Suppressor macrophage treated with lipopolysaccharide for 1 hour (primary cell): ENCODE results near the gene TPH2.

Source experiments
- DNase-seq, 3 donors: peaks; one replicate each; pipeline ENCODE4 v3.0.0-alpha.2; 2020 to 2022

The TPH2 gene

DNA sequence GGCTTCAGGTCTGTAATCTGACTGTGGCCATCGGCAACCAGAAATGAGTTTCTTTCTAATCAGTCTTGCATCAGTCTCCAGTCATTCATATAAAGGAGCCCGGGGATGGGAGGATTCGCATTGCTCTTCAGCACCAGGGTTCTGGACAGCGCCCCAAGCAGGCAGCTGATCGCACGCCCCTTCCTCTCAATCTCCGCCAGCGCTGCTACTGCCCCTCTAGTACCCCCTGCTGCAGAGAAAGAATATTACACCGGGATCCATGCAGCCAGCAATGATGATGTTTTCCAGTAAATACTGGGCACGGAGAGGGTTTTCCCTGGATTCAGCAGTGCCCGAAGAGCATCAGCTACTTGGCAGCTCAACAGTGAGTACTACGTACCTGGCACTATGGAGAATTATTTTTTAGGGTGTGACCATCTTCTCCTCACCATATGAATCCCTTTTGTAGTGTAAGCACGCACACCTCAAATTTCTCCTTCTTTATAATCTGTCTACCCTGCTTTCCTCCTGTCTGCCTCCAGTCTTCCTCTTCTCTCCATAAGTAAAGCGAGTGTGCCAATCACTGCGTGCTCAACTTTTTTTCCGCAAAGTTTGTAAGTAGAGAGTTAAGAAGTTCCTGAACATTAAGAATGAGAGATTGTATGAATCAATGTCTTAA lies at the start of gene TPH2:
TSS of gene TPH2 (plus strand) at position 118 of the 658 bp plus-strand sequence. CDS start at position 260, 142 bp downstream.
- DNase-seq, result peak; percentile 39 to 62 (median 50)

DNA sequence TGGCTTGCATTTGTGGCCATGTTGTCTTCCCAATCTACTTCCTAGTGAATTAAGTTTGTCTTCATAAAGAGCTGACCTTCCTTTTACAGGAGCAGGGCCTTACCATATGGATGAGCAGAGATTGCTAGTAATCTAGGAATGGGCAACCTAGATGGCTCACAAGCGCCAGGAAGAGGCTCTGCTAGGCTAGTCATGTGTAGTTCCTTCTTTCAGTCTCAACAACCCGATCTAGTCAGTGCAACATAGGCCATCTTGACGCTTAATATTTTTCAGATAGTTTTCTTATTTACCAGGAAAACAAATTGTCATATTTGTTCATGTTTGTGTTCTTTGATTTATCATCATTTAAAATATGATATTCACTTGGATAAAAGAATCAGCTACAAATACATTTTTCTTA lies 48.2 kb upstream of the TPH2 start:
- no peak for DNase-seq

DNA sequence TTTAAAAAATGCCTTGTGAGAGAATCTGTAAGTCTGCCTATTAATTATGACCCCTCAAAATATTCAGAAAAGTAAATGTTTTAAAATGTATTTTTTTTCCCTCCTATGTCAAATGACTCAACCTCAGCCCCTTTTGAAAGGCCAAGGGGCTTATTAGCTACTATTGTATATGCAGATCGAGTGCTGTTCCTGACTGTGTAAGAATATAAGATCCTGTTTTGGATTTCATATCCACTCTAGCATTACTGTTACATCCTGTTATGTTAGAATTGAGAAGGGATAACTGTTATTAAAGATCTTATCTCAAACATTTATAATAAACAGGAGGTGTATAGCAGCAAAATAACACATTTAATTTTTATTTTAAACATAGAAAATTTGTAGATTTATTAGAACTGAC lies 46.6 kb upstream of the TPH2 start:
- DNase-seq, result no peak

DNA sequence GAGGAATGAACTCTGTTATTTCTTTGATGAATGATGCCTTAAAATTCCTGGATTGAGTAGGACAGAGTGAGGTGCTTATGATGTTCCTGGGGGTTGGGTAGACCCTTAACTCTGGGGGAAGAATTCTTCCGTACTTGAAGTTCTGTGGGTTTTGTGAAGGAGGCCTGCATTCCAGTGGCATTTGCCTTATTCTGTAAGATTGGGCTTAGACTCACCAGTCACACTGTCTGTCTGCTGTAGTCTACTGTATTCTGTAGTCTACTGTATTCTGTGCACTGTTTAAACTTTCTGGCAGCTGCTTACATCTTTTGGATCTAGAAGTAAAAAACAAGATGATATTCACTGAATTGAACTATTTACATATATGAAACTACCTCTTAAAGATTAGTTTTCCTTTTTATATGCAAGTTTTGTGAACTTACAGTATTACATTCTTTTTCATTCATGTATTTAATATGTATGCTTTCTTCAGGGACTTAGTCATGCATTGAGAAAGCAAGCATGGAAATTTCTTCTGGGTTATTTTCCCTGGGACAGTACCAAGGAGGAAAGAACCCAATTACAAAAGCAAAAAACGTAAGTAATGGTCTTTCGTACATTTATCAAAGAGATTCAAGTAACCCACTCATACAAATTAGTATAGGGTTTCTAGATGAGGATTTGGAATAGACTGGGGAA lies 42.3 kb upstream of the TPH2 start:
- no peak for DNase-seq

DNA sequence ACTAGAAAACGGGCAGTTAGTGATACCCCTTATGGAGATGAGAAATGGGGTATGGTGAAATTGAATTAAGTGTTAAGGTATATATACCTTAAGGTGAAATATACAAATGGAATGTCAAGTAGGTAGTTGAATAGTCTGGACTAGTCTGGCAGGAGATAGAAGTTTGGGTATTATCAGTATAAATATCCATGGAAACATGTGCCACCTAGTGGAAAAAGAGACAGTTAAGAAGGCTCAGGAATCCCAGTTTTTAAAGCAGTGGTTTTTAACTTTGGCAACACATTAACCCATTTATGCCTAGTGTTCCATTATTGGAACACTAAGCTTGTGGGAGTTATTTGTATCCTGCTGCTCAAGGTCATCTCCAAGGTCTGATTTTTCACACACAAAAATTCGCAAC lies 38.6 kb upstream of the TPH2 start:
- peak in 1 of 3 donors; percentile 5 for DNase-seq

DNA sequence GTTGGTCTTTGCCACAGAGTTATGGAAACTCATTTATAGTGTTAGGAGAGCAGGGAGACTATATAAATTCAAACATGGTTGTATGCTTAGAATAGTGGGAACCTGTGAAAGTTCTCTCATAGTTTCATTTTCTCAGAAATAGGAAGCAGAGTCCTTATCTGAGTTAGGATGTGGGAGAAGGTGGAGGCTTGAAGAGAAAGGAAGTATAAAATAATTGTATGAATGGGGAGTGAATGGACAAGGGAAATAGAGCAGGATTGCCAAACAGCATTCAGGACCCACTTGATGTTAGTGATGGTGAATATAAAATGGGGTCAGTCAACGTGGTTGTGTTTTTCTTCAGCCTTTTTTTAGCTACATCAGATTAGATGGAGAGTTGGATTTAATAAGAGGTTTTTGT lies 34.0 kb upstream of the TPH2 start:
- no peak for DNase-seq

DNA sequence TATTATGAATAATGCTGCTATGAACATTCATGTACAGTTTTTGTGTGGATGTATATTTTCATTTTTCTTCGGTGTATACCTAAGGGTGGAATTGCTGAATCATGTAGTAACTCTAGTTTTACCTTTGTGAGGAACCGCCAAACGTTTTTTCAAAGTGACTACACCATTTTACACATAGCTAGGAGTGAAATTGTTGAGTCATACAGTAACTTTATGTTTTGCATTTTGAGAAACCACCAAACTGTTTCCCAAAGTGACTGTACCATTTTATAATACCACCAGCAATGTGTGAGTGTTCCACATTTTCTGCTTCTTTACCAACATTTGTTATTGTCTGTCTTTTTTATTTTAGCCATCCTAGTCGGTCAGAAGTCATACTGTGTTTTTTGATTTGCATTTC lies 3.1 kb upstream of the TPH2 start:
- DNase-seq, result no peak

DNA sequence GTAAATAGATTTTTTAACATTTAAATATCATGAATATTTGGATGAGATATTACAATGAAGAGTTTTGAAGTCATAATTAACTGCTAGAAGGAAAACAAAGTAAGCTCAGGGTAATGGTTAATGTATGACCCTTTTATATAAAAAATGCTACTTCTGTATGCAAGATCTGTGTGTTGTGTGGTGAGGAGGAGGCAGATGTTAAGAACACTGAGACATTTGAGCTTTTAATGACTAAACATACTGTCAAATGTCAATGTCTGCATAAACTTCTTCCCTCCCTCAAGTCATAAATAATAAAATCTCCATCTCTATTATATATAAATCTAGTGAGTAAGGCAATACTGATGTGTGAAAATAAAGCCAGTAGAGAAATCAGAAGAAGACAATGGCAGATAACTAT lies 1.4 kb downstream of the TPH2 start:
- DNase-seq, result no peak

DNA sequence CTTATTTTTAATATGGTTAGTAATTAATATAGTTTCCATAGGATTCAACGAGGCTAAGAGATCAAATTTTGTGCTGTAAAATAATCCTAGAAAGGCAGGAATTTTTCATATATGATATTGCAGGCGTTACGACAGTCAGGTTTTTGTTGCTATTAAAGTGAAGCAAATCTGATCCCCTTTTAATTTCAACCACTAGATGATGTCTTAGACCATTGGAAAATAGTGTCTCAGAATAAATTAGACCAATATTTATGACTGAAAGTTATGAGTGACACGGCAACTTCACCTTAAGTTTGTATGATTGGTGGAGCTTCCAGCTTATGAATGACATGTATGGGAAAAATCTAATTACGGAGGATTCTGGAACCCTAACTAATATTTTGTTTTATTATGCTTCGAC lies 2.5 kb downstream of the TPH2 start:
- no peak for DNase-seq

DNA sequence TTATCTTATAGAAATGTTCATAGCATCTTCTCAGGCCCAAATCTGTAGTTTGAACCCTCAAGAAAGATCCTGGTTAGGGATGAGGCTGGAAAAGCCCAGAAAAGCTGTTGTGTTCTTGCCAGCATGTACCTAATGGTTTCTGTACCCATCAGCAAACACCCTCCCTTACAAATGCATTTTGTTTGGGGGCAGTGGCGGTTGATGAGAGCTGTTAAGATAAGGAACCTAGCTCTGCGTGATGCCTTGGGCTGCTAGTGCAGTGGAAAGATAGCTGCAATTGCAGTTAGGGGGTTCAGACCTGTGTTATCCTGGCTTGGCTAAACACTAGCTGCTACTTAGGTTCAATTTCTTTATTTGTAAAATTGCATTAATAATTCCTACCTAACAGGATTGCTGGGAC lies 3.6 kb downstream of the TPH2 start:
- no peak for DNase-seq

DNA sequence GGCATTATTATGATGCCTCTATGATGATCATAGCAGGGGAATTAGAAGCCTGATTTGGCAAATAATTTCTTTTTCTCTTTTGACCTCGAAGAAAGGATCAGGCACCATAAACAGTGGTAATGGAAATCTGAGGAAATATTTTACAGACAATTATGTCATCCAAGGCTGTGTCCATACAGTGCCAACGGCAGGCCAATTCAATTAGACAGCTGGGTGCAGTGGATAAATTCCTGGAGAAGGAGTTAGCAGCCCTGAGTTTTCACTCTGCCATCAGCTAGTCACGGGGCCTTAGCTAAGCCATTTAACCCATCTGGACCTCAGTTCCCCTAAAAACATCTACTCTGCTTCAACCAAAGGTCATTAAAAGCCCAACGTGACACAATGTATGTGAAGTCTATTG lies 4.1 kb downstream of the TPH2 start:
- DNase-seq, result no peak

DNA sequence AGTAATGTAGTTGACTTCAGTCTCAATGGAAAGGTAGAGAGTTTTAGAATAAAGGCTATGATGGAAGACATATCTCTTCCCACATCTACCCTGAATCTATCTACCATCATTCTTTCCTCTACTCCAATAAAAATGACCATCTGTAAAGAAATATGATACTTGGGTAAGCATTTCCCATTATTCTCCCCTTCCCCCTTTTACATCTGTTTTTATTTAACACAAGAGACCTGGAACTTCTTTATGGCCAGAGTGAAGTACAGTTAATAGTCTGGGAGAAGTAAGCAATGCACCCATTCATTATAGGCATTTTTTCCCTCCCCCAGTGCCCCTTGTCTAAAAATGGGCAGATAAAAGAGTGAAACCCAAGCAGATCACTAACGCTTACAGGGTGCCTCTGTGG lies 6.5 kb downstream of the TPH2 start:
- no peak for DNase-seq

DNA sequence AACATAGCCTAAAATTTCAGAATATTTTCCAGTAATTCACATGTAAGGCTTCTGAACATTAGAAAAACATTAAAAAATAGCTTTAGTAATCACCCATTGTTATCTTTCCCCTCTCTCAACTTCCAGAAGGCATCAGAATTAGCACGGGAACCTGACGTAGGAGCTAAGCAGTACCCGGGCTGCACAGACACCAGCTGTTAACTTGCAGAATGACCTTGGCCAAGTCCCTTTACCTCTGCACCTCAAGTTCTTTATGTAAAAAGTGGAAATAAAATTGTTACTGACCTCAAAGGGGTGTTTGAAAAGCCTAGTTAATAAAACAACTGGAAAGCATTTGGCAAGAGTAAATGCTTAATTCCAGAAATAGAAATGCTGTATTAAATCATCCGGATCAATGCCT lies 7.2 kb downstream of the TPH2 start:
- DNase-seq, result peak in 1 of 3 donors; percentile 1

DNA sequence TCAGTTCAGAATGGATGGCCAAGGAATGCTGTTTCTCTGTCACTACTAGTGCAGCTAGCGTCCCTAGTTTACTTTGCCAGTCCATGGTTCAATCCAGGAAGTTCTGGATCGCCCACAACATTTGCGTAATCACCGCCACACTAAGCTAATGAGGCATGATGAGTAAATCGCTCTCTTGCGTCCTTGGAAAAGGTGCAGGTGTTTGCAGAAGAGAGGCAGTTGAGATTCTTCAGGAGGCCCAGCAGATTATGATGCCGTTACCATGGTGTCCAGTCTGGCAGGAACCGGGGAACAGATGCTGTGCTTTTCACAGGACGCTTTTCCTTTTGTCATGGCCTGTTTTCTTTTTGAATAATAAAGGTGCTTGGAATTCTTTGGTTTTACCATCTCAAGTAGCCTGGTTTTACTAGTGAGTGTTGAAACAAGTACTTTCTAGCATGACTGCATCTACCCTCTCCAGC lies 9.0 kb downstream of the TPH2 start:
- DNase-seq, result peak; percentile 39 to 50 (median 48)

DNA sequence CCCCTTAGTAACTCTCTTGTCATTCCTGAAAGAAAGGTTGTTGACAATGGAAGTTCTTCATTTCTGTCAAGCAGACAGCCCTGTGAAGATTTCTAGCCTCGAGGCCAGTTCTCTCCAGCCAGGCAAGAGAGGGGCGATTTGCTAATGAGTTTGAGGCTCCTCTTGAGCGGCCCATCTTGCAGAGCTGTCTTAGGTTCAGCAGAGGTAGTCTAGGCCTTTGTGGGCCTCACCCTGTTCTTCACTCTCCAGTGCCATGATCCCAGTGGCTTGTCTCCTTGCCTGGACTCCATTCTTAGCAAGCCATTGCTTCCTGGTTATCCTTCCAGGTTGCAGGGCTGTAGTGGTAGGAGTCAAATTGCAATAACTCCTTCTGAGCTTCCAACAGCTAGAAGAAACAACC lies 9.7 kb downstream of the TPH2 start:
- no peak for DNase-seq

DNA sequence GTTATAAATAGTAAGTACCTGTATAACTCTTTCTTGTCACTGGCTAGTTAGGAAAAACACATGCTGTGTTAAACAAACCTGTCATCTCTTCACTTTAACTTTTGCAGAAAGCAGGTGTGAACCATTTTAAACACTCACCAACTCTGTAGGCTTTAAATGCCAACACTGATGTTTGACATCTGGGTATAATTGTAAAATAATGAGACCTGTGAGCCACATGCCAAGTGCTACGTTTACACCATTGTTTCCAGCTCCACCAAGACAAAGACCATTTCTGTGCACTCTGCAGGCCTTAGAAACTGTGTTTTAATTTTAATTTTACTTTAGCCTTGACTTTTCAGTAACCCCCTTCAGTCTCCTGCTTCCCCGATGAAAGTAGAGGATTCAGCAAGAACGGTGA lies 11.0 kb downstream of the TPH2 start:
- DNase-seq, result no peak

DNA sequence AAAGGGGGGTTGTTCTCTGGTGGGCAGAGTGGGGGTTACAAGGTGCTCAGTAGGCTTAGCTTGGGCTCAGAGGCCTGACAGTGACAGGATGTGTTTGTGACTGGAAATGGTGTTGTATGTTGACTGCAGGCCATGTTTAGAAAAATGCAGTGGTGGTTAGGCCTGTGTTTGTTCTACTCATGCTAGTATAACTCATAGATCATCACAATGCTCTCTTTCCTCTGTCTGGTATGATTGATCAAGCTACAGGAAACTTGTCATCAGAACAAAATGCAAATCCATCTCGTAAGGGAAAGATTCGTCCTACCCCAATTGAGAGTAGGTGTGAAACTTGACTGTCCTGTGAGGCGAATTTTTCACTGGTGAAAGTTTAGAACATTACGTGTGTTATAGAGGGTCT lies 11.8 kb downstream of the TPH2 start:
- DNase-seq, result no peak

DNA sequence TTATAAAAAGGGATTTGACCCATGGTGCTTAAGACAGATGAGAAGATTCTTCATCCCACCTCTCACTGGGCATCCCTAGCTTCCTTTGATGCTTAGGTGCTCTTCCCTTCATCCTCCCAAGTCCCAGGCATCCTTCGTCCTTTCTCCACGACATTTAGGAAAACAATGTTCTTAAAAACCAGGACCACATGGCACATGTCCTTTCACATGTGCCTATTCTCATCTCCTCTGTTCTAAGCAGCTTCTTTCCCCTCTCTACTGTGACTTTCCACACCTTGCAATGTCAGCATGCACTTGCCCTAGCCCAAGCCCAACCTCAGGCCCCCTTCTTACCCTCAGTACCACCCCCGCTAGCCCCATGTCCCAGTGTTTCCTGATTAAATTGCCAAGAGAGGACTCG lies 12.2 kb downstream of the TPH2 start:
- DNase-seq, result no peak

DNA sequence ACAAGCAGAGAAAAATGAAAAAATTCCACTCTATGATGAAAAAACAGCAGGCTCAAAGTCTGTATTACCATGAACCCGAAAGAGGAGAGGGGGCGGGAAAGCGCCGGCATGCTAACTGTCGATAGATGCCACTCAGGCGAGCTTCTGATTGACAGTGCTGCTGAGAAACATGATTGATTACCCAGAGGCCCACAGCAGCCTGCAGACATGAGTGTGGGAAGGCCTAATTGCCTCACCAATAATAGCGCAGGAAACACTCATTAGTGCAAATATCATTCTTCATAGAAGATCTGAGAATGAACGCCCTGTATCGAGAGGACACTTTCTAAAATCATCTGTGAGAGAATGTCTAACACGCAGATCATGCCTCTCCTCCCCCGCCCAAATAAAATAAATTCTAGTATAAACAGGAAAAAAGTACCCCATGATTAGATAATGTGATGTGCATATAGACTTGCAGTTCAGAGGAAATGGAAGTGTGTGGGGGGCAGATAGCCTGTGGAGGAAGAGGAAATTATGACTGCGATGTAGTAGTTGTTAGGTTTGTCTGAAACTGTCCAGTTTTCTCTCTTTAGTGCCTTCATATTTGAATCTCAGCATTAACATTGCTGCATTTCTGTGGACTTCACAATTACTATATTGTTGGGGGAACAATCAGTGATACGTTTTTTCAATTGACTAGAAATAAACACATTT lies 15.6 kb downstream of the TPH2 start:
- no peak for DNase-seq

DNA sequence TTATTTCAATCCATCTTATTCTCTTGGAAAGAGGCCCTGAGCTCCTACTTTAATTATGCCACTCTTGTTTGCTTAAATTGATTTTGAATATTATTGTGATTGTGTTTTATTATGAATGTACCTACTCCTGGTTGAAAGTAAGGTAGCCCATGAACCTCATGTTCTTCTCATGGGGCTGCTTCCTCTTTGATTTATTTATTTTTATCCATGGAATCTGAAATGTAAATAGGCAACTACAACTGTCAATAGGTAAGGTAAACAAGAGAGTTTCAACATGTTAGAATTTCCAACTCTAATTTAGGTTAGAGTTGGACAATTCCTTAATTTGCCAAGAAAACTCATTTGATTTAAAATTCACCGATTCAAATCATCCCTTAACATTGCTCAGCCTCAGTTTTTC lies 16.2 kb downstream of the TPH2 start:
- DNase-seq, result no peak

DNA sequence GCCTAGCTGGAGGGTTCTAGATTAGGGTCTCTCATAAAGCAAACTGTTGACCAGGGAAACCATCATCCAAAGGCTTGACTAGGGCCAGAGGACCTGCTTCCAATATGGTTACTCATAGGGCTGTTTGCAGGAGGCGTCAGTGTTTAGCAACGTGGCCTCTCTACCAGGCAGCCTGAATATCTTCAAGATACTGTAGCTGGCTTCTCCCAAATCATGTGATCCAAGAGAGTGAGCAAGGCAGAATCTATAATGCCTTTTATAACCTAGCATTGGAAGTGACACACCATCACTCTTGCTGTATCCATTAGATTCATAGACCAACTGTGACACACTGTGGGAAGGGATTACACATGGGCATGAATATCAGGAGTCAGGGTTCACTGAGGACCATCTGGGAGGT lies 17.3 kb downstream of the TPH2 start:
- DNase-seq, result no peak

DNA sequence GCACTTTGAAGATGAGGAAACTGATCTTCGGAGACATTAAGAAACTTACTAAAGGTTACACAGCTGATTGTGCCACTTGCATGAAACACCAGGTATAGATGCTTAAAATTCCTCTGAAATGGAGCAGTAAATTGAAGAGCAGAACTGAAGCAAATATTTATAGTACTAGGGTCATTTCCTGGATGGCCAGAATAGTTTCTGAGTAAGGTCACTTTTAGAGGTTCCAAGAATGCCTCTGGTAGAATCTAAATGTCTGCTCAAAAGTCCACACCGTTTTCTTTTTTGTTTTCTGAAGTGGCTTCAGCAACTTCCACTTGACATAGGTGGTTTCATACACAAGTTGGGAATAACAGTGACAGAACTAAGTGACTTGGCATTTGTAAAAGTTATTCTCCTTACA lies 19.4 kb downstream of the TPH2 start:
- no peak for DNase-seq

DNA sequence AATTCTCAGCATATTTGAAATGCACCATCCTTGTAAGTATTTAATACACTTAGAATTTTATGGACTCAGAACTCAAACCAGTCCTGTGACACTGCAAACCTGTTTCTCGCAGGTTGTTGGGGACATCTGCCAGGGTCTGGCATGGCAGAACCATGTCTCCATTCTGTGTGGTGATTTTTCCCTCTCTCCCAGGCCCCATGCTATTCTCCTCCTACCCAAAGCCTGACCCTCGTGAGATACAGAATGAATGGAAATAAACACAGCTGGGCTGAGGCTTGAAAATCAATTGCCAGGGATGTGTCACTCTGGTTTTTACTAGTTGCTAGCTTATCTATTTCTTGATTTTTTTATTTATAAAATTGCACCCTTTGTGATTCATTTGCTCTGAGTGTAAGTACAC lies 19.8 kb downstream of the TPH2 start:
- DNase-seq, result no peak

DNA sequence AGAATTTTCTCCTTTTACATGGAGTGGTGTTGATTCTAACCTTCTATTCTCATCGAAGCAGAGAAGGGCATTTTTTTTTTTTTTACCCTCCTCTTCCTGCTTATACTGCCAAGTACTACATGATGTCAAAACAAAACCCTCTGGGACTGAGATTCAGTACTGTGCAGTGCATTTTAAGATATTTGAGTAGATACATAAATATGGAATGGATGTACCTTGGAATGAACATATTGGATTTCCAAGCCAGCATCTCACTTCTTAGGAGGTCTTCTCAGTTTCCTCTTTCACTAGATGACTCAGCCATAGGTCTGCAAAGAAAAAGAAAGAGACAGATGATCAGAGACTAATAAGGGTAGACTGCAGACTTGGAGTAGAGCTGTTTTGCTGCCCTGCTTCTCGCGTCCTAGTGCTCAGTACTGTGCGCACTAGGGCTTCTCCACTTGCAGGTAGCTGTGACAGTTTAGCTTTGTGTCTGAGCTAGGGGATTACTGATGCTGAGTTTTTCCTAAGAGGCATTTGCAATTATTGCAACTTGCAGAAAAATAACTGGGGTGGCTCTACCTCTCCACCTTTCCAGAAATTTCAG lies 20.4 kb downstream of the TPH2 start:
- no peak for DNase-seq
